GM10266 (cell line): ENCODE results near the gene MAB21L2.
"Not testable (repeated sequence)": the region's sequence is repeated elsewhere in the genome, so short reads cannot be mapped to it uniquely, and the experiment has no call there.

Source experiments
- DNase-seq: peaks from one replicate; pipeline ENCODE4 v3.0.0; 2012; ENCODE audit errors: extremely low spot score
- CTCF ChIP-seq: IDR thresholded peaks from 2 replicates; pipeline ENCODE4 v1.5.1; 2012; ENCODE audit warnings: mild to moderate bottlenecking, low read depth; ENCODE audit not compliant: control insufficient read depth, insufficient read depth; ENCODE audit errors: missing control alignments

The MAB21L2 gene

GRCh38 chr4:150546286-150546685, 35.7 kb upstream of the MAB21L2 start:
- no peak for TF ChIP-seq CTCF
- DNase-seq = no peak

DNA sequence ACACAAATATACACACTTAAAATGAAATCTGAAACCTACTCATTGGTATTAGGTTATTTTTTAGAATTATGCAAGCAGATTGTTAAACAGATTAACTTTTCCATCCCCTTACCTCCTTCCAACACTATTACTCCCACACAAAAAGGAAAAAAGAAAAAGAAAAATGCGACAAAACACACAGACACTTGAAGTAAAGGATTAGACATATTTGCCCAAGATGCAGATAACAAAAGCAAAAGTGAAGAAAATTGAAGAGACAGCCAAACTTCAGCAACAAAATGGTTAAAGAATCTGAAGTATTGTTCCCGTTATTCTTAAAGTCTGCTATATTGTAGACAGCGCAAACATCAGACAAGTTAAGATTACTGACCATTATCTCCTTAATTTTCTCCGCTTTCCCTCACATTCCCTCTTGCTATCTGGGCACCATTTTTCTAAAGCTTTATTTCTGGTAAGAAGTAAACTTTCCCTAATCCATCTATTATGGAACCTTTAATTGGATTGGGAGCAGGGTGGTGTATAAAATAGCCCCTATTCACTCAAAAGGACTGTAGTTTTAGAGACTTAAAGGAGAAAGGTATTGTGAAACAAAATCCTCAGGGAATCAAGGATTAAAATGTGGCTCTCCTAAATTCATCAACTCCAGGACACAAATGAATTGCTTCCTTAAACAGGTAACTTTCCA, 34.7 kb upstream of the MAB21L2 start:
- DNase-seq = no peak
- no peak for TF ChIP-seq CTCF

- not testable (repeated sequence) for DNase-seq
Measured at GRCh38 chr4:150557811-150558210, 24.1 kb upstream of the MAB21L2 start.

DNA sequence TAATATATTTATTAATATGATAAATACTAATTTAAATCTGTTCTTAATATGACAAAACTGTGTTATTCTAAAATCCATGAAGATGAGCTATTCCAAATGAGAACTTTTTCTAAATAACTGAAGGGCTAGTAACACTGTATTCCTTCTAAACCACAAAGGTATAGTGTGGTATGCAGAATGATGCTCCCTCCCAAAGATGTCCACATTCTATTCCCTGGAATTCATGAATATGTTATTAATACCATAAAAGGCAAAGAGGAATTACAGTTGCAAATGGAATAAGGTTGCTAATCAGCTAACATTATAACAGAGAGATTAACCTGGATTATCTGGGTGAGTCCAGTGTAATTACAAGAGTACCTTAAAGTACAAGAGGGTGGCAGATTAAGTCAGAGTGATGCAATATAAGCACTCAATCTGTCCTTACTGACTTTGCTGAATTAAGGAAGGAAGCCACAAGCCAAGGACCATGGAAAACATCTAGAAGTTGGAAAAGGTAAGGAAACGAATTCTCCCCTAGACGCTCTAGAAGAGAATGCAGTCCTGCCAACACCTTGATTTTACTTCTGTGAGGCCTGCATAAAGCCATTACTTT, 20.7 kb upstream of the MAB21L2 start:
- no peak for DNase-seq
- TF ChIP-seq CTCF = no peak

GRCh38 chr4:150562250-150562649, 19.7 kb upstream of the MAB21L2 start:
- no peak for TF ChIP-seq CTCF
- DNase-seq = no peak

DNA sequence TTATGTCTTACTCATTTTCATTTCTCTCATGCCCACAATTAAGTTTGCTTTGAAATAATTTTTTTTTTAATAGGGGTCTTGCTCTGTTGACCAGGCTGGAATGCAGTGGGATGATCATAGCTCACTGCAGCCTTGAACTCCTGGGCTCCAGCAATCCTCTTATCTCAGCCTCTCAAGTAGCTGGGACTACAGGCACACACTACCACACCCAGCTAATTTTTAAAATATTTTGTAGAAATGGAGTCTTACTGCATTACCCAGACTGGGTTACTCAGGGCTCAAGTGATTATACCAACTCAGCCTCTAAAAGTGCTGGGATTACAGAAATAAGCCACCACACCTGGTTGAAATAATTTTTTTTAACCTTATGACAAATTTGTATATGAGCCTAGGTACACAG, 19.2 kb upstream of the MAB21L2 start:
- DNase-seq = no peak
- no peak for TF ChIP-seq CTCF

GRCh38 chr4:150564967-150565366, 17.0 kb upstream of the MAB21L2 start:
- not testable (repeated sequence) for DNase-seq

DNA sequence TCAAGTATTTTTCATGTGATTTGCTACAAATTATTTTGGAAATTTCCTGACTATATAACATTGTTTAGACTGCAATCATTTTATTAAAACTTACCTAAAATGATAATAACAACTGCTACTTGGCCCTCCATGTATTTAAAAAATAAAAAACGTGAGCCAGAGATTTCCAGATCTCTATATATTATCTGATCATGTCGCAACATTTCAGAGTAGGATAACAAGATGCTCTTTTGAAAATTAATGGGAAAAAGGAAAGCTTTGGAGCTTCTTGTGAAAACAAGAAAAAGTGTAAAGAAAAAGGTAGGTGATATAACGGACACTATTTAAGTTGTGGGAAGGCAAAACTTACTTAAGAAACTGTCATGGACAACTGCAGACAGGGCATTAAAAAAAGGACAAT, 14.9 kb upstream of the MAB21L2 start:
- DNase-seq = no peak
- no peak for TF ChIP-seq CTCF
